Progenitor cell of endocrine pancreas (in vitro differentiated cells): ENCODE results near the gene ASF1B. TPM values are rescaled to one million over a fixed set of nuclear protein-coding genes. Genes with fewer than 3 reads are reported as not detected.
A peak's percentile ranks its signal among the peaks of the same experiment; 100 is the strongest.

Experiments
- DNase-seq: peaks from one replicate; pipeline ENCODE4 v3.0.0; 2021; ENCODE audit warnings: low spot score; ENCODE audit not compliant: unreplicated experiment
- H3K27ac Mint-ChIP-seq: 2 replicates; pipeline ENCODE4 v1.8.0; 2021; ENCODE audit warnings: mild to moderate bottlenecking, moderate library complexity, mixed read lengths
- H3K27me3 Mint-ChIP-seq: 2 replicates; pipeline ENCODE4 v1.8.0; 2021; ENCODE audit warnings: mixed read lengths
- H3K36me3 Mint-ChIP-seq: 2 replicates; pipeline ENCODE4 v1.8.0; 2022; ENCODE audit warnings: mixed read lengths; ENCODE audit not compliant: insufficient read depth
- H3K4me1 Mint-ChIP-seq: 2 replicates; pipeline ENCODE4 v1.8.0; 2021; ENCODE audit warnings: low read depth, mixed read lengths
- H3K4me3 Mint-ChIP-seq: 2 replicates; pipeline ENCODE4 v1.8.0; 2021; ENCODE audit warnings: low read depth, mild to moderate bottlenecking, moderate library complexity, mixed read lengths
- H3K9me3 Mint-ChIP-seq: 2 replicates; pipeline ENCODE4 v1.8.0; 2021; ENCODE audit warnings: low read depth, mixed read lengths
- total RNA-seq: library from RNA; stranded (reverse); gene quantifications from 2 replicates; pipeline ENCODE4 v1.2.1, GENCODE V29; 2021
- TF ChIP-seq, protein P1 (sequence below): fragments of 200-600 bp; sonication (generic); IDR thresholded peaks from one replicate; pipeline ENCODE4 v1.5.0; 2021; ENCODE audit warnings: antibody characterized with exemption, mild to moderate bottlenecking; ENCODE audit not compliant: unreplicated experiment

The ASF1B gene
- total RNA-seq, 1 donor from 2014 or later = 18.4 TPM

DNA sequence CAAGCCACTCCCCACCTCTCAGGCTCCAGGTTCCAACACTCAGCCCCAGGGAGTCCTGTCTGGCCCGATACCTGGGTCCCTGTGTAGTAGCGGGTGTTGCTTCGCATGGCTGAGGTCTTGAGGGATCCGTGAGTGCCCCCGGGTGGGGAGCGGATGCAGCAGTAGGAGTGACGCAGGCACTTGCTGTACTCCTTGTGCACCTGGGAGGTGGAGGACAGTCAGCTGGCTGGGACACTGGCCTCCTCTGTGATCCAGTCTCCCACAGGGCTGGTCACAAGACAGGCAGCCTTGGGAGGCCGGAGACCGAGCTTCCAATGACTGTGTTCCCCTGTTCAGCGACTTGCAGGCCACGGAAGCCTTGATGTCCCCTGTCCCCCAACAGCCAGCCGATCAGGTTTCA is 16.3 kb upstream of the ASF1B start:
- peaks cover 10% of the 10 kb centered on the region for H3K36me3 Mint-ChIP-seq
- H3K27me3 Mint-ChIP-seq = no peaks in the 10 kb centered on the region
- H3K4me3 Mint-ChIP-seq = no peak overlapping the region
- H3K27ac Mint-ChIP-seq = peak overlapping the region; percentile 73
- no peak for DNase-seq
- peaks cover 4% of the 10 kb centered on the region for H3K4me1 Mint-ChIP-seq
- TF ChIP-seq, protein P1, sequence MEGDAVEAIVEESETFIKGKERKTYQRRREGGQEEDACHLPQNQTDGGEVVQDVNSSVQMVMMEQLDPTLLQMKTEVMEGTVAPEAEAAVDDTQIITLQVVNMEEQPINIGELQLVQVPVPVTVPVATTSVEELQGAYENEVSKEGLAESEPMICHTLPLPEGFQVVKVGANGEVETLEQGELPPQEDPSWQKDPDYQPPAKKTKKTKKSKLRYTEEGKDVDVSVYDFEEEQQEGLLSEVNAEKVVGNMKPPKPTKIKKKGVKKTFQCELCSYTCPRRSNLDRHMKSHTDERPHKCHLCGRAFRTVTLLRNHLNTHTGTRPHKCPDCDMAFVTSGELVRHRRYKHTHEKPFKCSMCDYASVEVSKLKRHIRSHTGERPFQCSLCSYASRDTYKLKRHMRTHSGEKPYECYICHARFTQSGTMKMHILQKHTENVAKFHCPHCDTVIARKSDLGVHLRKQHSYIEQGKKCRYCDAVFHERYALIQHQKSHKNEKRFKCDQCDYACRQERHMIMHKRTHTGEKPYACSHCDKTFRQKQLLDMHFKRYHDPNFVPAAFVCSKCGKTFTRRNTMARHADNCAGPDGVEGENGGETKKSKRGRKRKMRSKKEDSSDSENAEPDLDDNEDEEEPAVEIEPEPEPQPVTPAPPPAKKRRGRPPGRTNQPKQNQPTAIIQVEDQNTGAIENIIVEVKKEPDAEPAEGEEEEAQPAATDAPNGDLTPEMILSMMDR = no peak
- no peaks in the 10 kb centered on the region for H3K9me3 Mint-ChIP-seq

DNA sequence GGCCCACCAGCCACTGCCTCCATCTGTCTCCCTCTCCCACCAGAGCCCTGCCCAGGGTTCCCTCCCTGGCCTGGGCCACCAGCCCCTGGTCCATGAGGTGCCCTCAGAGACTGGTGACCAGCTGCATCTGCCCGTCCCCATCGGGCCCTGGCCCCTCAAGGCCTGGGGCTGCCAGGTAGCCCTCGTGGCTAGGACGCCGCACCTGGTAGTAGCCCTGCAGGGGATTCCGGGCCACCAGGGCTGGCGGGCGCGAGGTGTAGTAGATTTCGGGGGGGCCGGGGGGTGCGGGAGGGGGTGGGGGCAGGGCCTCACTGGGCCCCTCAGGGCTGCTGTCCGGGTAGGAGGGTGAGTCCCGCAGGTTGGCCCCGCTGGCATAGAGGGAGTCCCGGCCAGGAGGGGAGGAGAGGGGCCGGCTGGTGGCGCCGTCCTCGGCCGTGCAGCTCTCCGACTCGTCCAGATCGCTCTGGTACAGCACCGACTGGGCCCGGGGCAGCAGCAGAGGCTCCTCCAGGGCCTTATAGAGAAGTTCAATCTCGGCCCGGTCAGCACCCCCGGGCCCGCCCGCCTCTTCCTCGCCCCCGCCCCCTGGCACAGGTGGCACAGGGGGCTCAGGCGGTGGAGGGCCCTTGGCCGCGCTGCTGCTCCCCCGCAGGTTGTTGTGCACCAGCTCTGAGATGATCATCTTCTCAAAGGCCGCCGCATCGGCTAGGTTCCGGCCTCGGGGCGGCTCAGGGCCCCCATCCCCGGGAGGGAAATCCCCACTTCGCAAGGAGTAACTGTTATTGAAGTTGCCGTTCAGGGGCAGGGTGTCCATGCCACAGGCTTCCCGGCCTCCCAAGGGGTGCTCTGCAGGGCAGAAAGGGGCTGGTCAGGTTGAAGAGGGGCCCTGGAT is 14.6 kb upstream of the ASF1B start:
- Mint-ChIP-seq H3K9me3 (no peaks in the 10 kb centered on the region), H3K27me3 (no peaks in the 10 kb centered on the region), H3K36me3 (peaks cover 7% of the 10 kb centered on the region), H3K4me3 (no peak overlapping the region), H3K4me1 (peaks cover 4% of the 10 kb centered on the region), H3K27ac (no peak overlapping the region)
- DNase-seq = no peak
- TF ChIP-seq, protein P1 = no peak

DNA sequence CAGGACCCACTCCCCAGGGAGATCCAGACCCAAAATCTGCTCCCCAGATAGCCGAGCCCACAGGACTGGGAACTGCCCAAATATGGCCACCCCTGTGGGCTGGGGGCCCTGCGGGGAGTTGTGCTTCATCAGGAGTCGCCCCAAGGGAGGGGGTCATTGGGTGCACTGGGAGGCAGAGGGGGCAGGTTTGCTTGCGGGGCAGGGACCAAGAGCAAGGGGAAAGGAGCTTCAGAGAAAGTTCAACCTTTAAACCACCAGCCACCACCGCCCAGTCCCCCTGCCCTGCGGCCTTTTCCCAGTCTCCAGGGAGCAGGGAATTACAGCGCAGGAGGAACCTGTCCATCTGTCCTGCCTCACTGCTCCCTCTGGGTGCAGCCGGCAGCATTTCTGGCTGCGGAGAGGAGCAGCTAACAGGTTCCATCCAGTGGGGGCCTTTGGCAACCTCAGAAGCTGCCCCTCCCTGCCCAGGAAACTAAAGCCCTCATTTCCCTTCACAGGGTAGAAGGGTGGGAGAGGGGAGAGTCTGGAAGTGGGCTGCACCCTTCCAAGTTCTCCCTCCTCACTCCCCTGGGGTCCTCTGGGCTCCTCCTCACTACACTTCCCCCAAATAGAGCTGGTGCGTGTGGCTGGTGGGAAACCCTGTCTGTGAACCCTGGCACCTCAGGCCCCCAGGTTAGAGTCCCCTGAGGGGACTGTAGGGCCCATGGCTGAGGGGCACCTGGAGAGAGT is 13.8 kb upstream of the ASF1B start:
- Mint-ChIP-seq H3K9me3 (no peaks in the 10 kb centered on the region), H3K27ac (no peak overlapping the region), H3K4me3 (no peak overlapping the region), H3K27me3 (no peaks in the 10 kb centered on the region), H3K4me1 (peaks cover 4% of the 10 kb centered on the region), H3K36me3 (peaks cover 6% of the 10 kb centered on the region)
- TF ChIP-seq, protein P1 = no peak
- no peak for DNase-seq

DNA sequence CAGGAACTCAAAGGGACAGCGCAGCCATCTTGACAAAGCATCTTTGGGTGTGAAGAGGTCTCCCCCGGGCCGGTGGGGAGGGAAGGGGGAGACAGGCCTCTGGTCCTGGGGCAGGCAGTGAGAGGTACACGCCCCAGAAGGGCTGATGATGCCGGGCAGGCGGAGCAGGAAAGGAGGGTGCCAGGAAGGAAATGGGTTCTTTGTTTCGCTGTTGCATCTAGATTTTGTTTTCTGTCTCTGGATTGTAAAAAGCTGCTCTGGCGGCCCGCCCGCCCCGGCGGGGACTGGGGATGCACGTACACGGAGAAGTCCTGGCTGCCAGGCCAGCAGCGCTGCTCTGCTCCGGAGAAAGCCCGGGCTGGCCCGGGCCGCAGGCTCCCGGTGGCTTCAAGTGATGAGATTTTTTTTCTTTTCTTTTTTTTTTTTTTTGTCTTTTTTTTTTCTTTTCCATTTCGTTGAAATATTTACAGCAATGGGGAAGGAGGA is 13.2 kb upstream of the ASF1B start:
- no peak overlapping the region for H3K4me3 Mint-ChIP-seq
- no peak overlapping the region for H3K27ac Mint-ChIP-seq
- no peak for DNase-seq
- H3K36me3 Mint-ChIP-seq = peaks cover 3% of the 10 kb centered on the region
- no peaks in the 10 kb centered on the region for H3K27me3 Mint-ChIP-seq
- peaks cover 4% of the 10 kb centered on the region for H3K4me1 Mint-ChIP-seq
- H3K9me3 Mint-ChIP-seq = no peaks in the 10 kb centered on the region
- TF ChIP-seq, protein P1 = no peak

DNA sequence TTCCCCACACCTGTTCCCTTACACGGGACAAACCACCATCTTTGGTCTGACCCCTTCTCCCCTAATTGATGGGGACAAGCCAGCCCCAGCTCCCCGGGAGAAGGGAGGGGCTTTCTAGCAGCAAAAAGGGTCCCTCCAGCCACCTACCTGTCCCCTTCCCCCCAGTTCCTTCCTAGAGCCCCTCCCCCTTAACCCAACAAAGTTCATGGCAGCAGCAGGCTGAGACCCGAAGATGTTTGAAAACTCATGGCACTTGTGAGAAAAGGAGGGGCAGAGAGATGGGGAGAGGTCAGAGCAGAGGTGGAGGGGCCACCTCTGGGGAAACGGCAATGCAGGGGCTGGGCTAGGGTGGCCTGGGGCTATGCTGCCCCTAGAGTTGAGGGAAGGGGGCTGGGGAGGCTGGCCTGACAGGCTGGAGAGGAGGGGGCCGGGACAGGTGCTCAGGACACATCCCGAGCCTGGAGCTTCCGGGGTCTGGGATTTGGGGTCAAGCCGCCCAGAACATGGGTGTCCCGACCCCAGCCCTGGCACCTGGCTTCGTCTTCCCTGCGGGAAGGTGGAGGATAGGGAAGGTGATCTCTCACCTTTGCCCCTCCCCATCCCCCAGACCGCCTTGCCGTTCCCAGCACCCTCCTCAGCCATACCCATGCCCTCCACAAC is 12.5 kb upstream of the ASF1B start:
- no peak overlapping the region for H3K4me3 Mint-ChIP-seq

More for the DNA sequence above, 12.5 kb upstream of the ASF1B start:
- no peaks in the 10 kb centered on the region for H3K9me3 Mint-ChIP-seq
- no peak for DNase-seq
- TF ChIP-seq, protein P1 = no peak
- no peaks in the 10 kb centered on the region for H3K27me3 Mint-ChIP-seq
- H3K4me1 Mint-ChIP-seq = peaks cover 4% of the 10 kb centered on the region
- H3K36me3 Mint-ChIP-seq = peaks cover 3% of the 10 kb centered on the region
- peak overlapping the region; percentile 69 for H3K27ac Mint-ChIP-seq
